Smooth muscle cell (in vitro differentiated cells): ENCODE results near the gene TRIM40. TPM values are rescaled to one million over a fixed set of nuclear protein-coding genes. Genes with fewer than 3 reads are reported as not detected.

ENCODE experiments used
- DNase-seq: peaks from one replicate; lab custom pipeline; 2025; ENCODE audit not compliant: unreplicated experiment; lab: John Stamatoyannopoulos, UW
- H2AFZ ChIP-seq: fragments of 200-600 bp; sonication (generic); 2 replicates; pipeline ENCODE4 v1.6.0; 2016; ENCODE audit warnings: antibody characterized with exemption, low read depth, mild to moderate bottlenecking
- H3F3A ChIP-seq: fragments of 200-600 bp; sonication (generic); 2 replicates; pipeline ENCODE4 v1.6.0; 2017; ENCODE audit warnings: antibody characterized with exemption, low read depth
- H3K27ac ChIP-seq: fragments of 200-600 bp; sonication (generic); 2 replicates; pipeline ENCODE4 v1.5.1; 2016; ENCODE audit warnings: low read depth, mild to moderate bottlenecking
- H3K27me3 ChIP-seq: fragments of 200-600 bp; sonication (generic); 2 replicates; pipeline ENCODE4 v1.6.1; 2016; ENCODE audit warnings: low read depth, mild to moderate bottlenecking
- H3K36me3 ChIP-seq: fragments of 200-600 bp; sonication (generic); 2 replicates; pipeline ENCODE4 v1.5.1; 2016; ENCODE audit warnings: low read depth
- H3K4me1 ChIP-seq: fragments of 200-600 bp; sonication (generic); 2 replicates; pipeline ENCODE4 v1.5.1; 2016; ENCODE audit warnings: low read depth
- H3K4me2 ChIP-seq: fragments of 200-600 bp; sonication (generic); 2 replicates; pipeline ENCODE4 v1.6.0; 2016; ENCODE audit warnings: mild to moderate bottlenecking
- H3K4me3 ChIP-seq: fragments of 200-600 bp; sonication (generic); 2 replicates; pipeline ENCODE4 v1.5.1; 2016; ENCODE audit warnings: mild to moderate bottlenecking
- H3K79me2 ChIP-seq: fragments of 200-600 bp; sonication (generic); 2 replicates; pipeline ENCODE4 v1.6.0; 2016; ENCODE audit warnings: low read depth, mild to moderate bottlenecking
- H3K9ac ChIP-seq: fragments of 200-600 bp; sonication (generic); 2 replicates; pipeline ENCODE4 v1.6.0; 2016; ENCODE audit warnings: low read depth
- H3K9me3 ChIP-seq: fragments of 200-600 bp; sonication (generic); replicated peaks from 2 replicates; pipeline ENCODE4 v1.5.1; 2016; ENCODE audit warnings: low read depth
- H4K20me1 ChIP-seq: fragments of 200-600 bp; sonication (generic); 2 replicates; pipeline ENCODE4 v1.6.0; 2016; ENCODE audit warnings: low read depth
- whole genome bisulfite sequencing: methylation state at CpG from one replicate; pipeline ENCODE4 v1.1.7; 2016; ENCODE audit warnings: low lambda C conversion rate; 5-methylcytosine and 5-hydroxymethylcytosine counted together
- polyA plus RNA-seq: library from polyadenylated mRNA; unstranded; fragments of >200 nt; fragmentation: Nextera tagmentation; extraction: Ambion mirVana; gene quantifications from 2 replicates; pipeline ENCODE4 v1.2.1, GENCODE V29; 2016
- total RNA-seq: library from RNA; depleted of rRNA; stranded (reverse); fragments of >200 nt; gene quantifications from 2 replicates; pipeline ENCODE4 v1.2.3, GENCODE V29; 2014
- TF ChIP-seq, protein P1 (sequence below): fragments of 200-600 bp; sonication (generic); IDR thresholded peaks from 2 replicates; pipeline ENCODE4 v1.5.1; 2017; ENCODE audit warnings: borderline replicate concordance, mild to moderate bottlenecking, antibody characterized with exemption; ENCODE audit not compliant: insufficient read depth, poor library complexity, severe bottlenecking

Gene TRIM40
- total and polyA plus RNA-seq, 2 experiments from 2014 or later: not detected

DNA sequence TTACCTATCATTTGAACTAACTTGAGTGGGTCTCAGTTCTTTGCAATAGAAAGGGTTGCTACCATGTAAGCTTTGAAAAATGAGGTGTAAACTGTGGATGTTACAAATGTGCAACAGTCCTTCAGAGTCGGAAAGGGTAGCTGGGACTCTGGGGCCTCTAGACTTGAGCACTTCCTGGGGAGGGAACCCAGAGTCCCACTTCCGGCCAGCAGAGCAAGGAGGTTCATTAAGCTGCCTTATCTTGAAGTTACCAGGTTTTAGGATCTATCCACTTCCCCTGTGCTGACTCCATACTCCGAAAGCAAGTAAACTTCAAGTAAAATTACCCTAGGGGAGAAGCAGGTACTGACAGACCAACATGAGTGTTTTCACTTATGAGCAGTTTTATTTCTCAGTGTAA is 15.6 kb downstream of the TRIM40 start:
- H3K79me2 ChIP-seq: no peaks in the 10 kb centered on the region
- H4K20me1 ChIP-seq: no peaks in the 10 kb centered on the region
- 85% methylated on average over 3 of the region's 3 CpGs for WGBS
- no peaks in the 10 kb centered on the region for H3K36me3 ChIP-seq
- peaks cover 29% of the 10 kb centered on the region for H3K27me3 ChIP-seq
- H3K9me3 ChIP-seq: no peaks in the 10 kb centered on the region
- H3F3A ChIP-seq: no peaks in the 10 kb centered on the region
- no peaks in the 10 kb centered on the region for H3K4me1 ChIP-seq
- no peak overlapping the region for H3K27ac ChIP-seq
- no peak overlapping the region for H3K4me2 ChIP-seq
- no peak overlapping the region for H3K9ac ChIP-seq
- TF ChIP-seq, protein P1, sequence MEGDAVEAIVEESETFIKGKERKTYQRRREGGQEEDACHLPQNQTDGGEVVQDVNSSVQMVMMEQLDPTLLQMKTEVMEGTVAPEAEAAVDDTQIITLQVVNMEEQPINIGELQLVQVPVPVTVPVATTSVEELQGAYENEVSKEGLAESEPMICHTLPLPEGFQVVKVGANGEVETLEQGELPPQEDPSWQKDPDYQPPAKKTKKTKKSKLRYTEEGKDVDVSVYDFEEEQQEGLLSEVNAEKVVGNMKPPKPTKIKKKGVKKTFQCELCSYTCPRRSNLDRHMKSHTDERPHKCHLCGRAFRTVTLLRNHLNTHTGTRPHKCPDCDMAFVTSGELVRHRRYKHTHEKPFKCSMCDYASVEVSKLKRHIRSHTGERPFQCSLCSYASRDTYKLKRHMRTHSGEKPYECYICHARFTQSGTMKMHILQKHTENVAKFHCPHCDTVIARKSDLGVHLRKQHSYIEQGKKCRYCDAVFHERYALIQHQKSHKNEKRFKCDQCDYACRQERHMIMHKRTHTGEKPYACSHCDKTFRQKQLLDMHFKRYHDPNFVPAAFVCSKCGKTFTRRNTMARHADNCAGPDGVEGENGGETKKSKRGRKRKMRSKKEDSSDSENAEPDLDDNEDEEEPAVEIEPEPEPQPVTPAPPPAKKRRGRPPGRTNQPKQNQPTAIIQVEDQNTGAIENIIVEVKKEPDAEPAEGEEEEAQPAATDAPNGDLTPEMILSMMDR: no peak
- no peak for DNase-seq
- H2AFZ ChIP-seq: no peak overlapping the region
- H3K4me3 ChIP-seq: no peak overlapping the region

- Histone ChIP-seq H3K27ac (no peak overlapping the region), H3K79me2 (no peaks in the 10 kb centered on the region), H3K27me3 (peaks cover 33% of the 10 kb centered on the region), H3K9me3 (no peaks in the 10 kb centered on the region), H3K4me3 (no peak overlapping the region), H3K9ac (no peak overlapping the region), H4K20me1 (no peaks in the 10 kb centered on the region), H3K4me1 (no peaks in the 10 kb centered on the region), H3K4me2 (no peak overlapping the region), H3K36me3 (no peaks in the 10 kb centered on the region), H2AFZ (no peak overlapping the region), H3F3A (no peaks in the 10 kb centered on the region)
- WGBS: 76% methylated on average over 4 of the region's 4 CpGs
- DNase-seq: no peak
- TF ChIP-seq, protein P1: no peak
These were observed 16.2 kb downstream of the TRIM40 start for GRCh38 chr6:30152016-30152673.

- Histone ChIP-seq H3K4me1 (no peaks in the 10 kb centered on the region), H3K9me3 (no peaks in the 10 kb centered on the region), H4K20me1 (no peaks in the 10 kb centered on the region), H3K4me2 (no peak overlapping the region), H3K79me2 (no peaks in the 10 kb centered on the region), H3K27ac (no peak overlapping the region), H2AFZ (no peak overlapping the region), H3K36me3 (no peaks in the 10 kb centered on the region), H3K9ac (no peak overlapping the region), H3K27me3 (peaks cover 37% of the 10 kb centered on the region), H3K4me3 (no peak overlapping the region), H3F3A (no peaks in the 10 kb centered on the region)
- WGBS: 98% methylated on average over 3 of the region's 3 CpGs
- TF ChIP-seq, protein P1: no peak
- DNase-seq: no peak
These were observed 17.1 kb downstream of the TRIM40 start for GRCh38 chr6:30152910-30153610.
